Measurements from ENCODE around the gene ZNF768.
"Not testable (repeated sequence)": the region's sequence is repeated elsewhere in the genome, so short reads cannot be mapped to it uniquely, and the experiment has no call there.

ZNF768 gene

GRCh38 chr16:30524575-30525568 lies 1.5 kb downstream of the ZNF768 start:
- TF ChIP-seq CTCF (IDR thresholded peaks at IDR 0.05; ENCODE audit: control insufficient read depth, insufficient read depth, low read depth, low read length, missing control alignments), result no peak
- H3K4me3 ChIP-seq (ENCODE audit: control insufficient read depth, low read depth, low read length), result no peak overlapping the region
- DNase-seq (ENCODE audit: low read depth), result no peak

- DNase-seq (ENCODE audit: low read depth), result no peak
- no peak overlapping the region for H3K4me3 ChIP-seq (ENCODE audit: control insufficient read depth, low read depth, low read length)
- no peak for TF ChIP-seq CTCF (IDR thresholded peaks at IDR 0.05; ENCODE audit: control insufficient read depth, insufficient read depth, low read depth, low read length, missing control alignments)
These were observed 2.4 kb downstream of the ZNF768 start for GRCh38 chr16:30523768-30524574.

GRCh38 chr16:30522702-30523463 lies 3.5 kb downstream of the ZNF768 start:
- not testable (repeated sequence) for H3K4me3 ChIP-seq (ENCODE audit: control insufficient read depth, low read depth, low read length); DNase-seq (ENCODE audit: low read depth)

- no peak overlapping the region for H3K4me3 ChIP-seq (ENCODE audit: control insufficient read depth, low read depth, low read length)
- TF ChIP-seq CTCF (IDR thresholded peaks at IDR 0.05; ENCODE audit: control insufficient read depth, insufficient read depth, low read depth, low read length, missing control alignments), result no peak
- no peak for DNase-seq (ENCODE audit: low read depth)
These were observed 4.3 kb downstream of the ZNF768 start for GRCh38 chr16:30521873-30522641.

GRCh38 chr16:30521476-30521872 lies 4.9 kb downstream of the ZNF768 start:
- no peak for TF ChIP-seq CTCF (IDR thresholded peaks at IDR 0.05; ENCODE audit: control insufficient read depth, insufficient read depth, low read depth, low read length, missing control alignments)
- DNase-seq (ENCODE audit: low read depth), result no peak
- H3K4me3 ChIP-seq (ENCODE audit: control insufficient read depth, low read depth, low read length), result no peak overlapping the region

- no peak overlapping the region for H3K4me3 ChIP-seq (ENCODE audit: control insufficient read depth, low read depth, low read length)
- TF ChIP-seq CTCF (IDR thresholded peaks at IDR 0.05; ENCODE audit: control insufficient read depth, insufficient read depth, low read depth, low read length, missing control alignments), result no peak
- no peak for DNase-seq (ENCODE audit: low read depth)
These were observed 7.0 kb downstream of the ZNF768 start for GRCh38 chr16:30519120-30520049.

Data from AG09309 (cell line).